Psoas muscle (tissue), 8 donors: ENCODE data around the gene CCNK. TPM values are rescaled to one million over a fixed set of nuclear protein-coding genes. Genes with fewer than 3 reads are reported as not detected.

Experiments
- ATAC-seq, 4 donors: fragments of 200-7000 bp; cut with Tn5 transposase; one replicate each; pipeline ENCODE4 v1.9.1; 2020; ENCODE audit warnings: moderate library complexity in 3 of 4, mild to moderate bottlenecking in 2 of 4
- DNase-seq, 2 donors: peaks; one replicate each; pipeline ENCODE4 v3.0.0-alpha.2; 2020
- H3K27ac ChIP-seq: fragments of 200-600 bp; one replicate; pipeline ENCODE4 v1.8.0; 2022
- H3K27me3 ChIP-seq, 3 donors: fragments of 200-600 bp in 1 of 3; one replicate each; pipeline versions ENCODE4 v1.6.1 to v1.8.0; 2013 to 2022; ENCODE audit warnings: low read length in 2 of 3, mild to moderate bottlenecking in 2 of 3, moderate library complexity in 1 of 3; ENCODE audit not compliant: insufficient read depth in 3 of 3
- H3K36me3 ChIP-seq, 2 donors: fragments of 200-600 bp in 1 of 2; one replicate each; pipeline versions ENCODE4 v1.6.1 to v1.8.0; 2013 to 2022; ENCODE audit warnings: low read depth in 1 of 2, mild to moderate bottlenecking in 1 of 2, moderate library complexity in 1 of 2; ENCODE audit not compliant: insufficient read depth in 1 of 2
- H3K4me1 ChIP-seq: fragments of 200-600 bp; one replicate; pipeline ENCODE4 v1.8.0; 2022
- H3K4me3 ChIP-seq: fragments of 200-600 bp; one replicate; pipeline ENCODE4 v1.8.0; 2022; ENCODE audit warnings: mild to moderate bottlenecking
- H3K9me3 ChIP-seq: fragments of 200-600 bp; one replicate; pipeline ENCODE4 v1.8.0; 2022
- WGBS, 3 donors: extraction: QIAGEN DNeasy Blood & Tissue Kit; methylation state at CpG; one replicate each; pipeline versions ENCODE4 v1.1.6 to v1.1.7; 2013; 5-methylcytosine and 5-hydroxymethylcytosine counted together
- intact Hi-C, 2 donors: fragments of 100-400 bp; cut with DNase I; formaldehyde crosslinking; loops; one replicate each; pipeline versions ENCODE4 v1.11.0 to v1.14.2; 2022
- polyA plus RNA-seq, 3 donors: library from polyadenylated mRNA; stranded (reverse); fragments of 200-250 nt; gene quantifications; one replicate each; pipeline ENCODE4 v1.2.3, GENCODE V29; 2013
- total RNA-seq, 4 donors: library from RNA; stranded (reverse); fragmentation: NEBNext Ultra II Directional in 2 of 4; extraction: Animal tissue kit (Norgen Biotek cat#: 25700) in 2 of 4; gene quantifications; one replicate each; pipeline versions ENCODE4 v1.2.1 to v1.2.4, GENCODE V29; 2021 to 2023
- TF ChIP-seq, protein P1 (sequence below): fragments of 200-600 bp; IDR thresholded peaks from one replicate; pipeline ENCODE4 v1.8.0; 2022; ENCODE audit warnings: antibody characterized with exemption
- donor health status: healthy with polysubstance abuse.
- donor health status: DM: no; HTN: no; CAD: no; lungs with moderate emphysema.
- donor health status: Bipolar disorder and iron deficiency.
- donor health status: healthy.
- donor health status: DM: yes; HTN: yes; CAD: no.
- donor health status: DM: no; HTN: no; CAD: no.
- donor health status: DM: no; HTN: no; CAD: no.
- donor health status: DM: yes; HTN: yes; CAD: no.

CCNK gene
- total and polyA plus RNA-seq, 7 donors: 17.6 to 53.2 (median 39.8) TPM

DNA sequence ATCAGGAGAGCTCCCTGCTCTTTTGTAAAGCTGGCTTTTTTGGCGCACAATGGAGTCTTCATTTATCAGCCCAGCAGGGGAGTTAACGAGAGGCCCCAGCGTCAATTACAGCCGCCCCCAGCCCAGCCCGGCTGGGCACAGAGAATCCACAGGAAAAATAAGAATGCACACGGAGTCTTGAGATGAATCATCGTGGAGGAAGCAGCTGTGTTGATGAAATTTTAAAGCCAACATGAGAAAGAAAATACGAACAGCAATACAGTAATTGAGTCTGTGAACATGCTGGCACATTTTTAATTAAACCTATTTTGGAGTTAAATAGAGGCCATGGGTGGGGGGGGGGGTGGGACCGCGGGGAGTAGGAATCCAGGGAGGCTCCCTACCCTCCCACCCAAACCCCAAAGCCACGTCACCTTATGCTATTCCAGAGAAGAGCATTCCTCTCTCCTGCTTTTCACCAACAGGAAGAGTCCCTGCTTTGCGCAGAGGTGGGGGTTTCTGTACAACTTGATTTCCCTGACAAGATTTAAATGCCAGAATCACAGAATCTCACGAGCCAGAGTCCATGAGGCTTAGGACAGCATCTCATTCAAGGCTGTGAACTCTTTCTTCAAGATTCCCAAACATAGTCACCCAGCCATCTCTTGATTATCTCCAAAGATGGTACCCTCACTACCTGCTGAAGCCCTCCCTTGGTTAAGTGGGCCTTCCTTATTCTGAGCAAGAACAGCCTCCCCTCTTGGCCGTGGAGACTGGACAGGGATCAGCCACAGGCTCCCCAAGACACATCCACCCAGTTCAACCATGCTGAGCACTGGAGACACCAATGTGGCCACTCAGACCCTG is 50.3 kb downstream of the CCNK start:
- peaks cover 0 to 3% (median 0%) of the 10 kb centered on the region in 3 donors for H3K27me3 ChIP-seq

DNA sequence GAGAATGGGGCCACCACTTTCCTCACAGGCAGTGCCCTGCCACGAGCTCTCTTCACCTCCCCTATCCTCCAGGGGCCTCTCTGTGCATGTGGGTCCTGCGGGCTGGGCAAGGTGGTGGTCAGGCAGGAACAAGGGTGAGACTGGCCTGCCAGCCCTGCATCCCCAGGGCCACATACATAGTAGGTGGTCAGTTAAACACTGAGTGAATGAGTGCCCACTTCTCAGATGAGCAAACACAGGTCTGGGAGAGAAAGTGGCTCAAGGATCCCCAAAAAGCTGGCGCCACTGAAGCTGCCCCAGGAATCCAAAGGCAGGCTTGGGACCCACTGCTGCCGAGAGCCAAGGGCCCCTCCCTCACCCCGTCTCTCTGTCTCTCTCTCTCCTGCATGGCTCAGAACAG is 51.1 kb downstream of the CCNK start:
- Histone ChIP-seq H3K27me3 (peaks cover 0 to 3% (median 0%) of the 10 kb centered on the region in 3 donors), H3K4me1 (no peaks in the 10 kb centered on the region), H3K9me3 (no peaks in the 10 kb centered on the region), H3K4me3 (no peak overlapping the region), H3K27ac (no peak overlapping the region), H3K36me3 (no peaks in the 10 kb centered on the region)
- intact Hi-C loops: no loop called here
- no peak for ATAC-seq
- no peak for DNase-seq
- TF ChIP-seq, protein P1, sequence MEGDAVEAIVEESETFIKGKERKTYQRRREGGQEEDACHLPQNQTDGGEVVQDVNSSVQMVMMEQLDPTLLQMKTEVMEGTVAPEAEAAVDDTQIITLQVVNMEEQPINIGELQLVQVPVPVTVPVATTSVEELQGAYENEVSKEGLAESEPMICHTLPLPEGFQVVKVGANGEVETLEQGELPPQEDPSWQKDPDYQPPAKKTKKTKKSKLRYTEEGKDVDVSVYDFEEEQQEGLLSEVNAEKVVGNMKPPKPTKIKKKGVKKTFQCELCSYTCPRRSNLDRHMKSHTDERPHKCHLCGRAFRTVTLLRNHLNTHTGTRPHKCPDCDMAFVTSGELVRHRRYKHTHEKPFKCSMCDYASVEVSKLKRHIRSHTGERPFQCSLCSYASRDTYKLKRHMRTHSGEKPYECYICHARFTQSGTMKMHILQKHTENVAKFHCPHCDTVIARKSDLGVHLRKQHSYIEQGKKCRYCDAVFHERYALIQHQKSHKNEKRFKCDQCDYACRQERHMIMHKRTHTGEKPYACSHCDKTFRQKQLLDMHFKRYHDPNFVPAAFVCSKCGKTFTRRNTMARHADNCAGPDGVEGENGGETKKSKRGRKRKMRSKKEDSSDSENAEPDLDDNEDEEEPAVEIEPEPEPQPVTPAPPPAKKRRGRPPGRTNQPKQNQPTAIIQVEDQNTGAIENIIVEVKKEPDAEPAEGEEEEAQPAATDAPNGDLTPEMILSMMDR: no peak
- WGBS, 3 donors: 86 to 91% (median 87%) methylated on average over 5 of the region's 5 CpGs

More for the DNA sequence above, 50.3 kb downstream of the CCNK start:
- no peaks in the 10 kb centered on the region for H3K4me1 ChIP-seq
- H3K4me3 ChIP-seq: no peak overlapping the region
- intact Hi-C loops: no loop called here
- H3K9me3 ChIP-seq: no peaks in the 10 kb centered on the region
- WGBS, 3 donors: 63 to 67% (median 66%) methylated on average over 14 of the region's 14 CpGs
- H3K27ac ChIP-seq: no peak overlapping the region
- TF ChIP-seq, protein P1: no peak
- no peaks in the 10 kb centered on the region for H3K36me3 ChIP-seq
- DNase-seq (no peak), ATAC-seq (no peak)

DNA sequence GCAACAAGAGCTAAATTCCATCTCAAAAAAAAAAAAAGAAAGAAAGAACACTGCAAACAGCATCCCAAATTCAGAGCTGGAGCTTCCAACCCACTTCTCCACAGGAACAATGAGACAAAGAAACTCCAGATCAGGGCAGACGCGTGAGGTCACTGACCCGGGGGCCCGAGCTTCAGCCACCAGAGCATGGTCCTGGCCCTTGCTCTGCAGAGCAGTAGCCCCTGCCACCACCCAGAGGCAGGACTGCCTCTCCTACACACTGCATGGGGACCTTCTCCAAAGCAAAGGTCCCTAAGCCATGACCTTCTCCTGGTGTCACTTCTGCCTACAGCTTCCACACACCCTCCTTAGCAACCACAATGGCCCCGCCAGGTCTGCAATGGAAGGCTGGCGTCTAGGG is 53.1 kb downstream of the CCNK start:
- Histone ChIP-seq H3K27ac (no peak overlapping the region), H3K36me3 (no peaks in the 10 kb centered on the region), H3K4me3 (no peak overlapping the region), H3K9me3 (no peaks in the 10 kb centered on the region), H3K4me1 (peaks cover 8% of the 10 kb centered on the region), H3K27me3 (no peaks in the 10 kb centered on the region)
- intact Hi-C loops: no loop called here
- DNase-seq (no peak), ATAC-seq (no peak)
- 80 to 90% (median 81%) methylated on average over 6 of the region's 6 CpGs for WGBS, 3 donors
- TF ChIP-seq, protein P1: no peak

DNA sequence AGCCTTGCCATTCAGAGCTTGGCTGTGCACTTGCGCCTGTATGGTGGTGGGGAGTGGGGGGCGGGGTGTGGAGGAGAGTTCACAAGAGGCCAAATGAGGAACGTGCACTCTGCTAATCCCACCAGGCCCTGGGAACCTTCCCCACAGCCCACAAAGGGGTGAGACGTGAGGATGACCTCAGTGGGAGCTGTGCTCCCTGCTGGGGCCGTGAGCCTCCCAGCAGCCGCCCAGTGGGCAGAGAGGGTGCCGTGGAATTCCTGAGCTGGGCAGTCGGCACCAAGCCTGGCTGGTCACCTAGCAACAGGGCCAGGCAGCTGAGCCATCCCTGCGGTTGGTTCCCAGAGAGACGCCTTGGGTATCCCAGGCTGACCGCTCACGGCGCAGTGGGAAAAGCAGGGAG is 53.7 kb downstream of the CCNK start:
- Histone ChIP-seq H3K4me1 (peaks cover 8% of the 10 kb centered on the region), H3K27me3 (no peaks in the 10 kb centered on the region), H3K27ac (no peak overlapping the region), H3K9me3 (no peaks in the 10 kb centered on the region), H3K36me3 (no peaks in the 10 kb centered on the region), H3K4me3 (no peak overlapping the region)
- DNase-seq (no peak), ATAC-seq (peak in 2 of 4 donors; percentile 39 to 65)
- intact Hi-C loops: no loop called here
- TF ChIP-seq, protein P1: no peak
- 48 to 66% (median 56%) methylated on average over 13 of the region's 13 CpGs for WGBS, 3 donors
